ENCODE measurements around the gene NDUFAF5. TPM values are rescaled to one million over a fixed set of nuclear protein-coding genes. Genes with fewer than 3 reads are reported as not detected.

NDUFAF5 gene
- total RNA-seq, 1 experiment from 2014 or later, result 31.8 TPM

DNA sequence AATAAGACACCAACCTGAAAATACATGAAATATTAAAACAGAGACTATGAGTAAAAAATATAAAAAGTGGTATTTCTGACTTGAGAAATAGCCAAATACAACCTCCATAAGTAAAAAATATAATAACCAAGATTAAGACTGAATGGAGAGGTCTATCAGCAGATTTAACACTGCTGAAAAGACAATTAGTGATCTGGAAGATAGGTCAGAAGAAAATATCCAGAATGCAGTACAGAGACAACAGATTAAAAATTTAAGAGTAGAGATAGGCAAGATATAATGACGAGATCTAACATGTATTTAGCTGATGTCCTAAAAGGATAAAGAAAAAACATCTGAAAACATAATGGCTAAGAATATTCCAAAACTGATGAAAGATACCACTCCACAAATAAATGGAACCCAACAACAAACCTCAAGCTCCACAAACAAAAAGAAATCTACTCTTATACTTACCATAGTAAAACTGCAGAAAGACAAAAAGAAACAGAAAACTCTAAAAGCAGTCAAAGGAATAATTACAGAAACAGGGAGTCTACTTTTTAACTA is 18.9 kb upstream of the NDUFAF5 start:
- ATAC-seq (no peak), DNase-seq (ENCODE audit: low spot score) (no peak)
- TF ChIP-seq, protein P1, sequence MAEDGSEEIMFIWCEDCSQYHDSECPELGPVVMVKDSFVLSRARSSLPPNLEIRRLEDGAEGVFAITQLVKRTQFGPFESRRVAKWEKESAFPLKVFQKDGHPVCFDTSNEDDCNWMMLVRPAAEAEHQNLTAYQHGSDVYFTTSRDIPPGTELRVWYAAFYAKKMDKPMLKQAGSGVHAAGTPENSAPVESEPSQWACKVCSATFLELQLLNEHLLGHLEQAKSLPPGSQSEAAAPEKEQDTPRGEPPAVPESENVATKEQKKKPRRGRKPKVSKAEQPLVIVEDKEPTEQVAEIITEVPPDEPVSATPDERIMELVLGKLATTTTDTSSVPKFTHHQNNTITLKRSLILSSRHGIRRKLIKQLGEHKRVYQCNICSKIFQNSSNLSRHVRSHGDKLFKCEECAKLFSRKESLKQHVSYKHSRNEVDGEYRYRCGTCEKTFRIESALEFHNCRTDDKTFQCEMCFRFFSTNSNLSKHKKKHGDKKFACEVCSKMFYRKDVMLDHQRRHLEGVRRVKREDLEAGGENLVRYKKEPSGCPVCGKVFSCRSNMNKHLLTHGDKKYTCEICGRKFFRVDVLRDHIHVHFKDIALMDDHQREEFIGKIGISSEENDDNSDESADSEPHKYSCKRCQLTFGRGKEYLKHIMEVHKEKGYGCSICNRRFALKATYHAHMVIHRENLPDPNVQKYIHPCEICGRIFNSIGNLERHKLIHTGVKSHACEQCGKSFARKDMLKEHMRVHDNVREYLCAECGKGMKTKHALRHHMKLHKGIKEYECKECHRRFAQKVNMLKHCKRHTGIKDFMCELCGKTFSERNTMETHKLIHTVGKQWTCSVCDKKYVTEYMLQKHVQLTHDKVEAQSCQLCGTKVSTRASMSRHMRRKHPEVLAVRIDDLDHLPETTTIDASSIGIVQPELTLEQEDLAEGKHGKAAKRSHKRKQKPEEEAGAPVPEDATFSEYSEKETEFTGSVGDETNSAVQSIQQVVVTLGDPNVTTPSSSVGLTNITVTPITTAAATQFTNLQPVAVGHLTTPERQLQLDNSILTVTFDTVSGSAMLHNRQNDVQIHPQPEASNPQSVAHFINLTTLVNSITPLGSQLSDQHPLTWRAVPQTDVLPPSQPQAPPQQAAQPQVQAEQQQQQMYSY (CRISPR knock-in tag; IDR thresholded peaks at IDR 0.05), result no peak
- TF ChIP-seq CREB1 (CRISPR knock-in tag; IDR thresholded peaks at IDR 0.05), result no peak
- TF ChIP-seq, protein P2, sequence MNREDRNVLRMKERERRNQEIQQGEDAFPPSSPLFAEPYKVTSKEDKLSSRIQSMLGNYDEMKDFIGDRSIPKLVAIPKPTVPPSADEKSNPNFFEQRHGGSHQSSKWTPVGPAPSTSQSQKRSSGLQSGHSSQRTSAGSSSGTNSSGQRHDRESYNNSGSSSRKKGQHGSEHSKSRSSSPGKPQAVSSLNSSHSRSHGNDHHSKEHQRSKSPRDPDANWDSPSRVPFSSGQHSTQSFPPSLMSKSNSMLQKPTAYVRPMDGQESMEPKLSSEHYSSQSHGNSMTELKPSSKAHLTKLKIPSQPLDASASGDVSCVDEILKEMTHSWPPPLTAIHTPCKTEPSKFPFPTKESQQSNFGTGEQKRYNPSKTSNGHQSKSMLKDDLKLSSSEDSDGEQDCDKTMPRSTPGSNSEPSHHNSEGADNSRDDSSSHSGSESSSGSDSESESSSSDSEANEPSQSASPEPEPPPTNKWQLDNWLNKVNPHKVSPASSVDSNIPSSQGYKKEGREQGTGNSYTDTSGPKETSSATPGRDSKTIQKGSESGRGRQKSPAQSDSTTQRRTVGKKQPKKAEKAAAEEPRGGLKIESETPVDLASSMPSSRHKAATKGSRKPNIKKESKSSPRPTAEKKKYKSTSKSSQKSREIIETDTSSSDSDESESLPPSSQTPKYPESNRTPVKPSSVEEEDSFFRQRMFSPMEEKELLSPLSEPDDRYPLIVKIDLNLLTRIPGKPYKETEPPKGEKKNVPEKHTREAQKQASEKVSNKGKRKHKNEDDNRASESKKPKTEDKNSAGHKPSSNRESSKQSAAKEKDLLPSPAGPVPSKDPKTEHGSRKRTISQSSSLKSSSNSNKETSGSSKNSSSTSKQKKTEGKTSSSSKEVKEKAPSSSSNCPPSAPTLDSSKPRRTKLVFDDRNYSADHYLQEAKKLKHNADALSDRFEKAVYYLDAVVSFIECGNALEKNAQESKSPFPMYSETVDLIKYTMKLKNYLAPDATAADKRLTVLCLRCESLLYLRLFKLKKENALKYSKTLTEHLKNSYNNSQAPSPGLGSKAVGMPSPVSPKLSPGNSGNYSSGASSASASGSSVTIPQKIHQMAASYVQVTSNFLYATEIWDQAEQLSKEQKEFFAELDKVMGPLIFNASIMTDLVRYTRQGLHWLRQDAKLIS (CRISPR knock-in tag; IDR thresholded peaks at IDR 0.05; ENCODE audit: borderline replicate concordance), result no peak
- no peak for TF ChIP-seq FOXJ3 (CRISPR knock-in tag; IDR thresholded peaks at IDR 0.05; ENCODE audit: borderline replicate concordance)
- TF ChIP-seq, protein P3, sequence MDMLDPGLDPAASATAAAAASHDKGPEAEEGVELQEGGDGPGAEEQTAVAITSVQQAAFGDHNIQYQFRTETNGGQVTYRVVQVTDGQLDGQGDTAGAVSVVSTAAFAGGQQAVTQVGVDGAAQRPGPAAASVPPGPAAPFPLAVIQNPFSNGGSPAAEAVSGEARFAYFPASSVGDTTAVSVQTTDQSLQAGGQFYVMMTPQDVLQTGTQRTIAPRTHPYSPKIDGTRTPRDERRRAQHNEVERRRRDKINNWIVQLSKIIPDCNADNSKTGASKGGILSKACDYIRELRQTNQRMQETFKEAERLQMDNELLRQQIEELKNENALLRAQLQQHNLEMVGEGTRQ (CRISPR knock-in tag; IDR thresholded peaks at IDR 0.05), result no peak
- no peak overlapping the region for H3K4me3 Mint-ChIP-seq
- ChIA-PET POLR2A (no interaction called here), CTCF (no interaction called here)
- H3K27ac Mint-ChIP-seq, result no peak overlapping the region
- peaks cover 87% of the 10 kb centered on the region for H3K36me3 Mint-ChIP-seq
- H3K27me3 Mint-ChIP-seq (ENCODE audit: low read depth), result no peaks in the 10 kb centered on the region
- no peaks in the 10 kb centered on the region for H3K4me1 Mint-ChIP-seq
- H3K9me3 Mint-ChIP-seq, result peaks cover 17% of the 10 kb centered on the region

DNA sequence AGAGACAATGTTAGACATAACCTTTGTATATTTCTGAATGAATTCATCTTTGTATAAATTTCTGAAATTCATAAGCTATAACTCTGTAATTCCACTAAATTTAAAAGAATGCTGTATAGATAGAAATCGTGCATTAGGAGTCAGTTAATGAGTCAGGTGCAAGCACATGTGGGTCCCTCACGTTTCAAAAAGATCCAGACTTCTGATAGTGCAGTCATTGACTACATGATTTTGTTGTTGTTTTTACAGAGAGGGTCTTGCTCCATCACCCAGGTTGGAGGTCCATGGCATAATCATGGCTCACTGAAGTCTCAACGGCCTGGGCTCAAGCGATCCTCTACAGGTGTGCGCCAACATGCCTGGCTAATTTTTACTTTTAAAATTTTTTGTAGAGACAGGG is 14.7 kb upstream of the NDUFAF5 start:
- Mint-ChIP-seq H3K9me3 (peaks cover 17% of the 10 kb centered on the region), H3K36me3 (peaks cover 79% of the 10 kb centered on the region), H3K27ac (no peak overlapping the region), H3K4me3 (no peak overlapping the region), H3K4me1 (no peaks in the 10 kb centered on the region), H3K27me3 (ENCODE audit: low read depth) (no peaks in the 10 kb centered on the region)
- ATAC-seq, result no peak
- ChIA-PET CTCF (no interaction called here), POLR2A (no interaction called here)
- TF ChIP-seq FOXP1 (CRISPR knock-in tag; IDR thresholded peaks at IDR 0.05; ENCODE audit: borderline replicate concordance), result no peak
- no peak for TF ChIP-seq KAT7 (CRISPR knock-in tag; IDR thresholded peaks at IDR 0.05; ENCODE audit: borderline replicate concordance)
- TF ChIP-seq, protein P4, sequence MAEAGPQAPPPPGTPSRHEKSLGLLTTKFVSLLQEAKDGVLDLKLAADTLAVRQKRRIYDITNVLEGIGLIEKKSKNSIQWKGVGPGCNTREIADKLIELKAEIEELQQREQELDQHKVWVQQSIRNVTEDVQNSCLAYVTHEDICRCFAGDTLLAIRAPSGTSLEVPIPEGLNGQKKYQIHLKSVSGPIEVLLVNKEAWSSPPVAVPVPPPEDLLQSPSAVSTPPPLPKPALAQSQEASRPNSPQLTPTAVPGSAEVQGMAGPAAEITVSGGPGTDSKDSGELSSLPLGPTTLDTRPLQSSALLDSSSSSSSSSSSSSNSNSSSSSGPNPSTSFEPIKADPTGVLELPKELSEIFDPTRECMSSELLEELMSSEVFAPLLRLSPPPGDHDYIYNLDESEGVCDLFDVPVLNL (CRISPR knock-in tag; IDR thresholded peaks at IDR 0.05; ENCODE audit: borderline replicate concordance, low read depth), result no peak
- TF ChIP-seq, protein P3 (CRISPR knock-in tag; IDR thresholded peaks at IDR 0.05), result no peak
- no peak for TF ChIP-seq ZNF263 (CRISPR knock-in tag; IDR thresholded peaks at IDR 0.05; ENCODE audit: low read depth)
- TF ChIP-seq, protein P5, sequence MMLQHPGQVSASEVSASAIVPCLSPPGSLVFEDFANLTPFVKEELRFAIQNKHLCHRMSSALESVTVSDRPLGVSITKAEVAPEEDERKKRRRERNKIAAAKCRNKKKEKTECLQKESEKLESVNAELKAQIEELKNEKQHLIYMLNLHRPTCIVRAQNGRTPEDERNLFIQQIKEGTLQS (CRISPR knock-in tag; conservative IDR thresholded peaks at IDR 0.05), result no peak
- TF ChIP-seq, protein P6, sequence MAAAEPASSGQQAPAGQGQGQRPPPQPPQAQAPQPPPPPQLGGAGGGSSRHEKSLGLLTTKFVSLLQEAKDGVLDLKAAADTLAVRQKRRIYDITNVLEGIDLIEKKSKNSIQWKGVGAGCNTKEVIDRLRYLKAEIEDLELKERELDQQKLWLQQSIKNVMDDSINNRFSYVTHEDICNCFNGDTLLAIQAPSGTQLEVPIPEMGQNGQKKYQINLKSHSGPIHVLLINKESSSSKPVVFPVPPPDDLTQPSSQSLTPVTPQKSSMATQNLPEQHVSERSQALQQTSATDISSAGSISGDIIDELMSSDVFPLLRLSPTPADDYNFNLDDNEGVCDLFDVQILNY (CRISPR knock-in tag; IDR thresholded peaks at IDR 0.05), result no peak
- DNase-seq (ENCODE audit: low spot score), result no peak
